Mammary epithelial cell (primary cell): ENCODE results near the gene EP400.

ENCODE experiments used
- EZH2 ChIP-seq: IDR thresholded peaks from 2 replicates; pipeline ENCODE4 v1.6.1; 2012; ENCODE audit warnings: low read length, inconsistent platforms, borderline replicate concordance
- TF ChIP-seq, protein P1 (sequence below), 2 donors: IDR thresholded peaks in 1 of 2; conservative IDR thresholded peaks in 1 of 2; 2 replicates each; pipeline ENCODE4 v1.5.1; 2011 to 2012; ENCODE audit warnings: inconsistent platforms in 2 of 2, low read length in 2 of 2, mild to moderate bottlenecking in 2 of 2, control low read depth in 1 of 2, low read depth in 1 of 2; ENCODE audit not compliant: insufficient read depth in 1 of 2; ENCODE audit errors: extremely low read depth in 1 of 2

DNA sequence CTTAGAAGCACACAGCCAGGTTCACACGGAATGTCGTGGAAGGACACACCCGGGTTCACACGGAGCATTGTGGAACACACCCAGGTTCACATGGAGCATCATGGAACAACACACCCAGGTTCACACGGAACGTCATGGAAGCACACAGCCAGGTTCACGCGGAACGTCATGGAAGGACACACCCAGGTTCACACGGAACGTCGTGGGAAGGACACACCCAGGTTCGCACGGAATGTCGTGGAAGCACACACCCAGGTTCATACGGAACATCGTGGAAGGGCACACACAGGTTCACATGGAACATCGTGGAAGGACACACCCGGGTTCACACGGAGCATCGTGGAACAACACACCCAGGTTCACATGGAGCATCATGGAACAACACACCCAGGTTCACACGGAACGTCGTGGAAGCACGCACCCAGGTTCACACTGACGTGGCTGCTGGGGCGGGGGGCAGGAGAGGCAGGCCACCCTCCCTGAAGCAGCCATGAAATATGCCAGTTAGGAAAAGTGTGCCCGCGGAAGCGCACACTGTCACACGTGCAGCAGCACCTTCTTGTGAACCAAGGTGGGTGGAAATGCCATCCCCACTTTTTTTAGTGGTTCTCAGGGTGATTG is 86.4 kb downstream of the EP400 start:
- no peak for TF ChIP-seq EZH2
- TF ChIP-seq, protein P1, sequence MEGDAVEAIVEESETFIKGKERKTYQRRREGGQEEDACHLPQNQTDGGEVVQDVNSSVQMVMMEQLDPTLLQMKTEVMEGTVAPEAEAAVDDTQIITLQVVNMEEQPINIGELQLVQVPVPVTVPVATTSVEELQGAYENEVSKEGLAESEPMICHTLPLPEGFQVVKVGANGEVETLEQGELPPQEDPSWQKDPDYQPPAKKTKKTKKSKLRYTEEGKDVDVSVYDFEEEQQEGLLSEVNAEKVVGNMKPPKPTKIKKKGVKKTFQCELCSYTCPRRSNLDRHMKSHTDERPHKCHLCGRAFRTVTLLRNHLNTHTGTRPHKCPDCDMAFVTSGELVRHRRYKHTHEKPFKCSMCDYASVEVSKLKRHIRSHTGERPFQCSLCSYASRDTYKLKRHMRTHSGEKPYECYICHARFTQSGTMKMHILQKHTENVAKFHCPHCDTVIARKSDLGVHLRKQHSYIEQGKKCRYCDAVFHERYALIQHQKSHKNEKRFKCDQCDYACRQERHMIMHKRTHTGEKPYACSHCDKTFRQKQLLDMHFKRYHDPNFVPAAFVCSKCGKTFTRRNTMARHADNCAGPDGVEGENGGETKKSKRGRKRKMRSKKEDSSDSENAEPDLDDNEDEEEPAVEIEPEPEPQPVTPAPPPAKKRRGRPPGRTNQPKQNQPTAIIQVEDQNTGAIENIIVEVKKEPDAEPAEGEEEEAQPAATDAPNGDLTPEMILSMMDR (conservative IDR thresholded peaks at IDR 0.05 in 1 of 2, IDR thresholded peaks at IDR 0.05 in 1 of 2; ENCODE audit: extremely low read depth in 1 of 2, insufficient read depth in 1 of 2, low read depth in 1 of 2, low read length in 2 of 2) = no peak
